ENCODE results near the gene REEP6.

REEP6 gene

GRCh38 chr19:1490311-1491113, 469 bp upstream of the REEP6 start, which contains the start of gene PCSK4:
Gene PCSK4 (minus strand): TSS chr19:1490350. CDS start chr19:1490346, 4 bp downstream.
- H3K9me3 ChIP-seq (ENCODE audit: control insufficient read depth in 5 of 5, low read length in 5 of 5) = no peaks in the 10 kb centered on the region
- H3K4me1 ChIP-seq (ENCODE audit: control insufficient read depth in 5 of 5, insufficient read depth in 5 of 5, low read length in 5 of 5) = peaks cover 0 to 44% (median 33%) of the 10 kb centered on the region in 5 donors
- H3K27me3 ChIP-seq (ENCODE audit: control insufficient read depth in 5 of 5, insufficient read depth in 4 of 5, low read length in 5 of 5) = peaks cover 0 to 10% (median 0%) of the 10 kb centered on the region in 5 donors
- H3K27ac ChIP-seq (ENCODE audit: low read depth, low read length) = no peak within 1 kb of the TSS
- H3K9ac ChIP-seq (ENCODE audit: low read length in 5 of 5) = peak within 1 kb of the TSS in 4 of 5 donors; percentile 40 to 71 (median 52)
- H3K36me3 ChIP-seq (ENCODE audit: control insufficient read depth in 5 of 5, insufficient read depth in 5 of 5, low read length in 5 of 5) = no peaks in the 10 kb centered on the region
- peak within 1 kb of the TSS; percentile 73 to 80 (median 77) for H3K4me3 ChIP-seq (ENCODE audit: low read depth in 1 of 5, low read length in 5 of 5)

- Histone ChIP-seq H3K36me3 (ENCODE audit: control insufficient read depth in 5 of 5, insufficient read depth in 5 of 5, low read length in 5 of 5) (no peaks in the 10 kb centered on the region), H3K9ac (ENCODE audit: low read length in 5 of 5) (peak overlapping the region in 1 of 5 donors; percentile 56), H3K4me1 (ENCODE audit: control insufficient read depth in 5 of 5, insufficient read depth in 5 of 5, low read length in 5 of 5) (peaks cover 3 to 44% (median 33%) of the 10 kb centered on the region in 5 donors), H3K27ac (ENCODE audit: low read depth, low read length) (no peak overlapping the region), H3K4me3 (ENCODE audit: low read depth in 1 of 5, low read length in 5 of 5) (peak overlapping the region in 1 of 5 donors; percentile 67), H3K9me3 (ENCODE audit: control insufficient read depth in 5 of 5, low read length in 5 of 5) (no peaks in the 10 kb centered on the region), H3K27me3 (ENCODE audit: control insufficient read depth in 5 of 5, insufficient read depth in 4 of 5, low read length in 5 of 5) (peaks cover 2 to 20% (median 8%) of the 10 kb centered on the region in 5 donors)
These were observed 829 bp downstream of the REEP6 start for GRCh38 chr19:1491849-1492170.

GRCh38 chr19:1492474-1493006, 1.6 kb downstream of the REEP6 start:
- H3K27me3 ChIP-seq (ENCODE audit: control insufficient read depth in 5 of 5, insufficient read depth in 4 of 5, low read length in 5 of 5) = peaks cover 6 to 24% (median 10%) of the 10 kb centered on the region in 5 donors
- no peak overlapping the region for H3K9ac ChIP-seq (ENCODE audit: low read length in 5 of 5)

GRCh38 chr19:1494115-1494815, 3.3 kb downstream of the REEP6 start:
- Histone ChIP-seq H3K4me1 (ENCODE audit: control insufficient read depth in 5 of 5, insufficient read depth in 5 of 5, low read length in 5 of 5) (peaks cover 3 to 44% (median 33%) of the 10 kb centered on the region in 5 donors), H3K27me3 (ENCODE audit: control insufficient read depth in 5 of 5, insufficient read depth in 4 of 5, low read length in 5 of 5) (peaks cover 6 to 24% (median 15%) of the 10 kb centered on the region in 5 donors), H3K27ac (ENCODE audit: low read depth, low read length) (no peak overlapping the region), H3K36me3 (ENCODE audit: control insufficient read depth in 5 of 5, insufficient read depth in 5 of 5, low read length in 5 of 5) (no peaks in the 10 kb centered on the region), H3K4me3 (ENCODE audit: low read depth in 1 of 5, low read length in 5 of 5) (no peak overlapping the region), H3K9ac (ENCODE audit: low read length in 5 of 5) (no peak overlapping the region), H3K9me3 (ENCODE audit: control insufficient read depth in 5 of 5, low read length in 5 of 5) (no peaks in the 10 kb centered on the region)

More at GRCh38 chr19:1492474-1493006, 1.6 kb downstream of the REEP6 start:
- Histone ChIP-seq H3K4me3 (ENCODE audit: low read depth in 1 of 5, low read length in 5 of 5) (no peak overlapping the region), H3K4me1 (ENCODE audit: control insufficient read depth in 5 of 5, insufficient read depth in 5 of 5, low read length in 5 of 5) (peaks cover 3 to 44% (median 33%) of the 10 kb centered on the region in 5 donors), H3K27ac (ENCODE audit: low read depth, low read length) (no peak overlapping the region), H3K9me3 (ENCODE audit: control insufficient read depth in 5 of 5, low read length in 5 of 5) (no peaks in the 10 kb centered on the region), H3K36me3 (ENCODE audit: control insufficient read depth in 5 of 5, insufficient read depth in 5 of 5, low read length in 5 of 5) (no peaks in the 10 kb centered on the region)

GRCh38 chr19:1495051-1495798, 4.2 kb downstream of the REEP6 start:
- peaks cover 3 to 35% (median 27%) of the 10 kb centered on the region in 5 donors for H3K4me1 ChIP-seq (ENCODE audit: control insufficient read depth in 5 of 5, insufficient read depth in 5 of 5, low read length in 5 of 5)
- no peak overlapping the region for H3K27ac ChIP-seq (ENCODE audit: low read depth, low read length)
- H3K4me3 ChIP-seq (ENCODE audit: low read depth in 1 of 5, low read length in 5 of 5) = no peak overlapping the region
- no peaks in the 10 kb centered on the region for H3K36me3 ChIP-seq (ENCODE audit: control insufficient read depth in 5 of 5, insufficient read depth in 5 of 5, low read length in 5 of 5)
- H3K9ac ChIP-seq (ENCODE audit: low read length in 5 of 5) = no peak overlapping the region
- H3K27me3 ChIP-seq (ENCODE audit: control insufficient read depth in 5 of 5, insufficient read depth in 4 of 5, low read length in 5 of 5) = peaks cover 6 to 24% (median 15%) of the 10 kb centered on the region in 5 donors
- no peaks in the 10 kb centered on the region for H3K9me3 ChIP-seq (ENCODE audit: control insufficient read depth in 5 of 5, low read length in 5 of 5)

GRCh38 chr19:1495799-1496713, 5.1 kb downstream of the REEP6 start:
- H3K4me1 ChIP-seq (ENCODE audit: control insufficient read depth in 5 of 5, insufficient read depth in 5 of 5, low read length in 5 of 5) = peaks cover 3 to 32% (median 24%) of the 10 kb centered on the region in 5 donors
- no peaks in the 10 kb centered on the region for H3K36me3 ChIP-seq (ENCODE audit: control insufficient read depth in 5 of 5, insufficient read depth in 5 of 5, low read length in 5 of 5)
- peaks cover 6 to 24% (median 15%) of the 10 kb centered on the region in 5 donors for H3K27me3 ChIP-seq (ENCODE audit: control insufficient read depth in 5 of 5, insufficient read depth in 4 of 5, low read length in 5 of 5)
- H3K9me3 ChIP-seq (ENCODE audit: control insufficient read depth in 5 of 5, low read length in 5 of 5) = no peaks in the 10 kb centered on the region
- no peak overlapping the region for H3K9ac ChIP-seq (ENCODE audit: low read length in 5 of 5)
- H3K27ac ChIP-seq (ENCODE audit: low read depth, low read length) = no peak overlapping the region
- H3K4me3 ChIP-seq (ENCODE audit: low read depth in 1 of 5, low read length in 5 of 5) = no peak overlapping the region

GRCh38 chr19:1496714-1497577, 6.0 kb downstream of the REEP6 start:
- Histone ChIP-seq H3K27me3 (ENCODE audit: control insufficient read depth in 5 of 5, insufficient read depth in 4 of 5, low read length in 5 of 5) (peaks cover 9 to 24% (median 15%) of the 10 kb centered on the region in 5 donors), H3K4me1 (ENCODE audit: control insufficient read depth in 5 of 5, insufficient read depth in 5 of 5, low read length in 5 of 5) (peaks cover 3 to 23% (median 15%) of the 10 kb centered on the region in 5 donors), H3K9me3 (ENCODE audit: control insufficient read depth in 5 of 5, low read length in 5 of 5) (no peaks in the 10 kb centered on the region), H3K36me3 (ENCODE audit: control insufficient read depth in 5 of 5, insufficient read depth in 5 of 5, low read length in 5 of 5) (no peaks in the 10 kb centered on the region), H3K9ac (ENCODE audit: low read length in 5 of 5) (no peak overlapping the region), H3K27ac (ENCODE audit: low read depth, low read length) (no peak overlapping the region), H3K4me3 (ENCODE audit: low read depth in 1 of 5, low read length in 5 of 5) (no peak overlapping the region)

- no peaks in the 10 kb centered on the region for H3K36me3 ChIP-seq (ENCODE audit: control insufficient read depth in 5 of 5, insufficient read depth in 5 of 5, low read length in 5 of 5)
- no peaks in the 10 kb centered on the region for H3K9me3 ChIP-seq (ENCODE audit: control insufficient read depth in 5 of 5, low read length in 5 of 5)
- no peak overlapping the region for H3K9ac ChIP-seq (ENCODE audit: low read length in 5 of 5)
- no peak overlapping the region for H3K4me3 ChIP-seq (ENCODE audit: low read depth in 1 of 5, low read length in 5 of 5)
- H3K27ac ChIP-seq (ENCODE audit: low read depth, low read length) = no peak overlapping the region
- peaks cover 3 to 16% (median 10%) of the 10 kb centered on the region in 5 donors for H3K4me1 ChIP-seq (ENCODE audit: control insufficient read depth in 5 of 5, insufficient read depth in 5 of 5, low read length in 5 of 5)
- peaks cover 10 to 23% (median 17%) of the 10 kb centered on the region in 5 donors for H3K27me3 ChIP-seq (ENCODE audit: control insufficient read depth in 5 of 5, insufficient read depth in 4 of 5, low read length in 5 of 5)
These were observed 6.7 kb downstream of the REEP6 start for GRCh38 chr19:1497578-1498235.

Data from subcutaneous abdominal adipose tissue (tissue), 5 donors.